IPS DF 19.7 (cell line): ENCODE data around the gene LPAR1.

Experiments
- DNase-seq: peaks from one replicate; pipeline ENCODE4 v3.0.0-alpha.2; 2013; ENCODE audit warnings: low read depth, low spot score

LPAR1 gene

DNA sequence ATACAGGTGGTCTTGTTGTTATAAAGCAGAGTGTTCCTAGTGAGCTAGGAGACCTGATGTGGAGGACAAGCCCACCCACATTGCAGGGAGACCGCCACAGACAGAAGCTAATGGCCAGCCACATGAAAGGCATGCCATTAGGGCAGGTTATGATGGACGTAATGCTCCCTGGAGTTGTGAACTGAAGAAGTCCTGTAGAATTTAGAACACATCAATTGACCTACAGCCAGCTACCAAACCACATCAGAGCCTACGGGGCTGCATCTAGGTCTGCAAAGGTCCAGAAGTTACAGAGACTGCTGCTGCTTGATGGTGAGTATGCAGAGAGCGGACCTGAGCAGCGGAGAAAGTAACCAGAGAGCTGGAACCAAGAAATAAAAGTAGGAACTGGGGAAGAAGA lies 116.6 kb downstream of the LPAR1 start:
- DNase-seq: no peak

DNA sequence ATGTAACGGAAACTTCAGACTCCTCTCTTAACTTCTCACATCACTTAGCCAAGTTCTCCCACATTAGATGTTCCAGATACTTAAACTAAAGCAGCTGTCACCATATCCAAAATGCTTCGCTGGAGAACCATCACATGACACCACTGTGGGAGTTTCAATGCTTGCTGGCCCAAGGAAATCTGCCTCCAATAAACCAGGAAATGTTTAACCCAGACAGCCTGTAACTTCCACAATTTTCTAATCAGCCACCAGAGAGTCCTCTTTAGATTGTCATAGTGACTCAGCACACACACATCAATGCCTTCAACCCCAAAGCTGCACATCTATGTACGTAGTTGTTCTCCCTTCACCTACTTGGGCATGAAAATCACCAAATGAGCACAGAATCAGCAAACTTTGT lies 118.7 kb downstream of the LPAR1 start:
- no peak for DNase-seq

DNA sequence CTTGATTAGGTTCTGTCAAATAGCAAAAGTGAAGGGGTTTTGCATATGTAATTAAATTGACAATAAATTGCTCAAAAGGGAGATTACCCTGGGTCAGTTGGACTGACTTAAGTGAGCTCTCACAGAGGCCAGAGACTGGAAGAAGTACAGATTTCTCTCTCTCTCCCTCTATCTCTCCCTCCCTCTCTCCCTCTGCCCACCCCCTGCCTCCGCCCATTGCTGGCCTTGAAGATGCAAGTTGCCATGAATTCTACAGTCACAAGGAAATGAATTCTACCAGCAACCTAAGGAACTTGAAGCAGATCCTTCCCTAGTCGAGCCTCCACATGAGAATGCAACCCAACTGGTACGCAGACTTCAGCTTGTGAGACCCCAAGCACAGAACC lies 119.2 kb downstream of the LPAR1 start:
- DNase-seq: no peak

DNA sequence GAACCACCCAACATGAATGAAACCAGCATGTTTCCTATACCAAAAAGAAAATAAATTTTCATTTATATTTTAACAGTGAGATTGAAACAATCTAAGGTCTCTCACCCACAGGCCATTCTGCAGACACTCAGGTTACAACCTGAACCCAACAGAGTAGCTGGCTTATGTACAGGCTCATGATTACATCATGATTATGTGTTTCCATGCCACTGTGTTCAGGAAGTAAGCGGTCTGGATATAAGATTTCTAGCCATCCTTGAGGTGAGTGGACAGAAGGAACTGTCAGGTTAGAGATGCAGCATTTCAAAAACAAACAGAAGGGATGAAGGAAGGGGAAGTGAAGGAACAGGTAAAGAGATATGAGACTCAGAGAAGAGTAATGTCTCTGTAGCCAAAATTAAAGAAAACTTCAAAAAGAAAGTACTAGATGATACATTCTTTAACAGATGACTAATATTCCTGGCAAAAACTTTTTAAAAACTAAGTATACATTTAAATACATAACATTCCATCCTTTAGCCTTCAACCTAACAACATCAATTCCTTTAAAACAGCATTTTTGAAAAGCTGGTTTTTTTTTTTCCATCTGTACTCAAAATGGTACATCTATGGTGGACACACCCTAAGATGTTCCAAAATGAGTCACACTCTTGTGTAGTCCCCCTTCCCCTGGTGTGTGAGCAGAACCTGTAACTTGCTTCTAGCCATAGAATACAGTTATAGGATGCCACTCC lies 119.8 kb downstream of the LPAR1 start:
- DNase-seq: no peak

DNA sequence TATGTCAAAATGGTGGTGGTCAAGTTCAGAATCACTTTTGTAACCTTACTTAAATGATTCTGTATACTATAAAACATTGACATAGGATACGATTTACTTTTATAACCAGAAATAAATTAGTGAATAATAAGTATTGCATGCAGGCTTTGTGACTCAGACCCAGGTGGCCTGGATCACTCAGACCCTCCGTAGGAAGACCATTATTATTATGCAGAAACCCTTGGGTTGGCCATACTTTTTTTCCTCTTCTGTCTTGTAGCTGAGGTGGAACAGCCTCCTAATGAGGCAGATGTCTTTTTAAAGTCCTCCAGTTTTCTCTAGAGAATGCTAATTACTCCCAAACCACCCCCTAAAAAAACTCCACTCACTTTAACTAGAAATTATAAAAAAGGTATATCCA lies 121.9 kb downstream of the LPAR1 start:
- no peak for DNase-seq

DNA sequence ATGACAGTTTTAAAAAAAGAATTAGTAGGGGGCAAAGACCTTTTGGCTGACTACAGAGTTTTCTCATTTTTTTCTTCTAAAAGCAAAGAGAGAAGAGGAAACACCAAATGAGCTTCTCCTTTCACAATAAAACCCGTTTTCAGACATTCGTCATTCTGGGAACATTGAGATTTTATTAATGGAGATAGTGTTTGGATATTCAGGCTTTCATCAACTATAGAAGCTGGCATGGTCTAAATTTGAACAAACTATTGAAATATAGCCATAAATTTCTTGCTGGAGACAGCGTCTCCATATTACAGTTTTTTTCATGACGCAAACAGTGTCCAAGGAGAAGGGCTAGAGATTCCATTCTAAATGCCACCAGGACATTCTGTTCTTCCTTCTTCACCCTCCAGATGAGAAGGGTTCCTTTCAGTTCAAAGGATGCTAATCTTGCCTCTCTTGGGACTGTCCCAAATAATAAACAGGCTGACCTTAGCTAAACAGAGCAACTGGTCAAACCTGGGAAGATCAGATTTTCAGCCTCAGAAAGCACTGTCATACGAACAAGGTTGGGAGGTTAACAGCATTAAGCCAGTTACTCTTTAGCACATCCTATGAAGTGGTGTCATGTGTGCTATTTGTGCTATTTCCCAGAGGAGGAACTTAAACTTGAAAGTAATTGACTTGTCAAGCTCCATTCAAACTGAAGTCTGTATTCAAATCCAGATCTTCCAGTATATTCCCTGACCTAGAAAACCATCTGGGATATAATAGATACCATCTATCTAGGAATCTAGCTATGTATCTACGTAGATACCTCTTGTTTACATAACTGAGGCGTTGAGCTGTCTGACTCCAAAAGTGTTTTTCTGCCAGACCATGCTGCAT lies 125.6 kb downstream of the LPAR1 start:
- no peak for DNase-seq

DNA sequence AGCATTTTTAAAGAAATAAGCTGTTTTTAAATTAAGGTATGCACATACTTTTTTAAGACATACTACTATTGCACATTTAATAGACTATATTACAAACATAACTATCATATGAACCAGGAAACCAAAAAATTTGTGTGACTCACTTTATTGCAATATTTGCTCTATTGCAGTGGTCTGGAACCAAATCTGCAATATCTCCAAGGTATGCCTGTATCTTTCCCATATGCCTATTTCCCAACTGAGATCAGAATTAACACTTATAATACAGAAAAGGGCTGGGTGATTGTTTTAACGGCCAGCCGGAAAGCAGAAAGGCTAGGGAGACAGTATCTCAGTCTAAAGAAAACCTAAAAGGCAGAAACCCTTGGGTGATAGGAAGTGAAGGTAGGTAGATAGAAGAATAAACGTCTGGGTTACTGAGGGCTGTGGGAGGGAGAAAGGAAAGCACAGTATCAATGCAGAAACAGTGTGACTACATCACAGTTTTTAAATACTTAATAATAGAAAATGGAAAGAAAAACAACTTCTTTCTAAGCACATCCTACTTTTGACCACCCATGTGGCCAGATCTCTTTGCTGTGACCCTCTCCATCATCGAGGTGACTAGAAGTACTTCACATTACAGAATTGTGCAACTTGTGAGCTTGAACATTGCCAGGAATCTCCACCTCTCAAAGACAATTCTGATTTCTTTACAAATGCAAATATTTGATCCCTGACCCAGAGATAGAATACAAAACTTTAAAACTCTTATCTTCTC lies 126.4 kb downstream of the LPAR1 start:
- no peak for DNase-seq

DNA sequence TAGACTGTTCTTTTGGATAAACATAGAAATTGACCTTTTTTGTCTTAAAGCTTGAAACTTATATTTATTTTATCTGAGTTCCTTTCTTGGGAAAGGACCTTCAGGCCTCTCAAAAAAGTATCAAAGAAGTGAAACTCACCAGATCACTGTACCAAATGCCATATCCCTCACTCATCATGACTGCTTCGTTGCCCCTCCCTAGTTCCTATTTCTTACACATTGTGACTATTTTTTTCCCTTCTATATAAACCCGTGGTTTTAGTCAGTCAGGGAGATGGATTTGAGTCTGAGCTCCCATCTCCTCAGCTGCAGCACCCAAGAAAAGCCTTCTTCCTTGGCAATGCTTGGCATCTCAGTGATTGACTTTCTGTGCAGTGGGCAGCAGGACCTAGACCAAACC lies 129.4 kb downstream of the LPAR1 start:
- no peak for DNase-seq

DNA sequence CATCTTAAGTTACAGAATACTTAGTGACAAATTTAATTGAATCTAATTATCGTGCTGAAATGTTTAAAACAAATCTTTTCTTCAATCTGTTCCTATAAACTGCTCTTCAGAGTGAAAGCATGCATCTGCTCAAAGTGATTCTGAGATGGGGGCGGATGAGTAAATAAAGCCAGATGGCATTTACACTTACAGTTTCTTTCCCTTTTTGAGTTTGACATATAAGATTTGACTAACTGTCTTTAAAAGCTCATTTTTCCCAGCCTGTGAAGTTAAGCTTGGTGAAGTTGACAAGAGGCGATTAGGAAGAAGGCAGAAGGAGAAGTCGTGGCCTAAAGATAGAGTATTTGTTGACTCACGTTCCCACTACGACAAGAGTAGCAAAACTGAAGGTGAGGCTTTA lies 137.4 kb downstream of the LPAR1 start:
- no peak for DNase-seq

DNA sequence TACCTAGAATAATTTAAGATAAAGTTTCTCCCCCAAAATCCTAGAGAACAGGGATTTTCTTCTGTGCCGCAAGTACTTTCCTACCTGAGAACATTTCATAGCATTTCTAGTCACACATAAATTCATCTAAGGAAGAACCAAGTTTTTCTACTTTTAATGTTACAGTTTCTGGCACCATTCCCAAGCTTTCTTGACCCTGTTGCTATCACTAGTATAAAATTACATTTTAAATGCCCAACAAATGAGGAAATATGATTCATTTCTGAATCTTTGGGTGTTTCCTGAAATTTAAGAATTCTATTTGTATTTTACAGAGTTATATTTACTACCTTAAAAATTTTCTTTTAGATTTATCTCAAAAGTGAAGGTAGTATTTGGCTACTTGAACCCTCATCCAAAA lies 137.8 kb downstream of the LPAR1 start:
- DNase-seq: no peak

DNA sequence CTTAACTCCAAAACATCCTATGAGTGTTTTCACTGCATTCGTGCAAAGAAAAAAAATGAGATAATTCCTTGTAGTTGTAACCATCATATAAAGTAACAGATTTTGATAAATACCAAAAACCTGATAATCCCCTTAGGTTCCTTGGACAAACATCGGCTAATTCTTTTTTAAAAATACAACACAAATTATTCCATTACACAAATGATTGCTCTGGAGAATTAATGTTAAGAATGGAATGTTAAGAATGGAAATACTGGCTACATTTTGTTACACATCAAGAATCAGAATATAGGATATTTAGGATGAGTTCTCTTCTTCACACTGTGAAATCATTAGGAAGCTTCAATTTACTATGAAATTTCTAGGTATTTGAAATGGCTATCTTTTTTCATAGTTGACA lies 139.4 kb downstream of the LPAR1 start:
- no peak for DNase-seq

DNA sequence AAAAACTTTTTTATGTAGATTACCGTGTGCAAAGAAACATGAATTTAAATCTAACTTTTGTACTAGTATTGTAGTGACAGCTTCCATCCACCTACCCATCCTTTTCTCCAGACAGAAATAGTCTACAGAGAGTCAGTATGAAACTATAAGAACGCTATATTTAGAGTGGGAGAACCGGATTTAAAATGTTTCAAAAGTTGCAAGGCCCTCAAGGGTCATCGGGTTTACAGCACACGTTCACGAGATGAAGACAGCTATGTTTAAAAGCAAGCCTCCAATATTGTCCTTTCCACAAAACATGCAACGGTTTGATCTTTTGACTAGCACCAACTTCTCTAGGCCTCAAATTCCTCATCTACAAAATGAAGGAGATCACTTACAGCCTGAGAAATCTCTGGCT lies 139.9 kb downstream of the LPAR1 start:
- no peak for DNase-seq

DNA sequence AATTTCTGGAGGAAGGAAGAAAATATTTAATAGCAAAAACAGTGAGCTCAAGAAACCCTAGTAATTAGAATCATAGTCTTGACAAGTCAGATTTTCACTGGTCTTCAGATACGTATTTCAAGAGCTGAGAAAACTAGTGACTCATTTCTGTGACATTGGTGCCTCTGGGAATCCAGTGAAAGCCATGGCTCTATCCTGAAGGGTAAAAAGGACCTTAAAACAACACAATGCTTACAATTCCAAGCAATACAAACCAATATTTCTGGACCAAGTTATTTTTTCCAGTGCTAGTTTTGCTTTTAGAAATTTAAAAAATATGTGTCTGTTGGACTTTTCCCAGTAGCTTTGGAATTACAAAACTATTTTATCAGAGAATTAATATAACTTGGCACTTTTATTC lies 140.3 kb downstream of the LPAR1 start:
- no peak for DNase-seq

DNA sequence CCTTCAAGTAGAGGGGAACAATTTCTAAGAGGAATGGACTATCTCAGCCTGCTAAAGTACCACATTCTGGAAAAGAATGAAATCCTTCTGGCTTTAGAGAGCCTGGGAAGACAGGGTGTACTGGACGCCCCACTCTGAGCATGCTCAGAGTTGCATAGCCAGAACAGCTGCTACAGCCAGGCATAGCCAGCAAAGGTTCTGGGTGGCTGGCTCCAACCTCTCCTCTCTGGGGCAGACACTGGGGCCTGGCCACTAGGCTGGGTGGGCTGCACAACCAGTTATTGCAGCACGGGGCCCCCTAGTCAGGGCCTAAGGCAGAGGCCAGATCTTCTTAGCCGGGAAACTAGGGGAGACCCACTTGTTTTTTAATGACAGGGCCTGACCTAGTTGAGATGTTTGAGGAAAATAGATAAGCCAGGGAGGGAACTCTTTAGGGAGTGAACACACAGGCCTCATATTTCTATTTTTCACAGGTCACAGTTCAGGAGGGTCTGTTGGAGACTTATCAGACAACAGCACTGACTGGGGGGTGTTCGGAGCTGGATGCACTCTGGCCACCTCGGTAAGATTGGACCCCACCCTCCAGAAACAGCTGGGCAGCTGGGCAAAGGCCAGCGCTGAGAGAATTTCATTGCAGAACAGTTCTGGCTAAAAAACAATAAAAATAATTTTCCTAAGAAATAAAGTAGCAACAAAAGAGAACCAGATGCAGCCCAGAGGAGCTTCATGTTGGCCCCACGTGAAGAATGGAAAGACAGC lies 142.9 kb downstream of the LPAR1 start:
- no peak for DNase-seq

DNA sequence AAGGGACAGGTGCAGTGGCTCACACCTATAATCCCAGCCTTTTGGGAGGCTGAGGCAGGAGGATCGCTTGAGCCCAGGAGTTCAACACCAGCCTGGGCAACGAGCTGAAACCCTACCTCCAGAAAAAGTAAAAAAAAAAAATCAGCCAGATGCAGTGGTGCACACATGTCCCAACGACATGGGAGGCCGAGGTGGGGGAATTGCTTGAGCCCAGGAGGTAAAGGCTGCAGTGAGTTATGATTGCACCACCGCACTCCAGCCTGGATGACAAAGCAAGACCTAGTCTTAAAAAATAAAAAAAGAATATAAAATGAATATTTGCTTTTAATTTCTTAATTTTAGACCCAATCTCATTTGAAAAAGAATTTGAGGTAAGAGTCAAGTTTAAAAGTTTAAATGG lies 143.5 kb downstream of the LPAR1 start:
- no peak for DNase-seq

DNA sequence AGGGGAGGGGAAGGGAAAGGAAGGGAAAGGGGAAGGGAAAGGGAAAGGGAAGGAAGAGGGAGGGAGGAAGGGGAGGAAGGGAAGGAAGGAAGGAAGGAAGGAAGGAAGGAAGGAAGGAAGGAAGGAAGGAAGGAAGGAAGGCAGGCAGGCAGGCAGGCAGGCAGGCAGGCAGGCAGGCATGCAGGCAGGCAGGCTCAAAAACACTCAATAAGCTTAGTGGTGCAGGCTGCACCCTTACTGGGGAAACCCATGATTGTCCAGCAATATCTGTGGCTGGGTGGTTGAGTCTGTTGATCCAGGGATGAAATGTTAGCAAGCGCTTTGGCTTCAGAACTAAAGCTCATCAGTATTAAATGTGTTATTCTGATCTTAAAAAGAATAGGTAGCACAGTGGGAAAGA lies 145.6 kb downstream of the LPAR1 start:
- DNase-seq: no peak

DNA sequence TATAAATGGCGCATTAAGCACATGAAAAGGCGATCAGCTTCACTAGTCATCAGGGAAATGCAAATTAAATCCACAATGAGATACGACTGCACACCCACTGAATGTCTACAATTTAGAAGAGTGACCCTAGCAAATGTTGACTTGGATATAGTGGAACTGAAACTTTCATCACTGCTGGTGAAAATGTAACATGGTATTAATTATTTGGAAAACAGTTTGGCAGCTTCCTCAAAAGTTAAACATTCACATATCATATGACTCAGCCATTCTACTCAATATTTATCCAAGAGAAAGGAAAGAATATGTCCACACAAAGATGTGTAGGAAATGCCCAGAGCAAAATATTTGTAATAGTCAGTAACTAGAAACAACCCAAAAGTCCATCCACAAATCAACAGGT lies 146.5 kb downstream of the LPAR1 start:
- no peak for DNase-seq

DNA sequence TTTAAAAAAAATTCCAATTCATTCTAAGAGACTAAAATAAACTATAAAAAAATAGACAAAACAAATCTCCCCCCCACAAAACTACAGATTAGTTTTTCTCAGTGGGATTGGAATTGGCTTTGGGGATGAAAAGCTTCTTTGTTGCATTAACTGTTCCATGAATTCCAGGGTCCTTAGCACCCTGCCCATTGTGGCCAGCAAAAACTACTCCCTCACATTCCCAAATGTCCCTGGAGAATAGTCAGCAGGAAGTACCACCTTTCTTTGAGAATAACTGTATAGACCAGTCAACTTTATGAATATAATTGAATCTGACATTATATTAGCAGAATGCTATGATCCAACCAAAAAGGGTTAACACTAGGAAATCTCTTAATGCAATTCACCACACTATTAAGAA lies 147.9 kb downstream of the LPAR1 start:
- no peak for DNase-seq

DNA sequence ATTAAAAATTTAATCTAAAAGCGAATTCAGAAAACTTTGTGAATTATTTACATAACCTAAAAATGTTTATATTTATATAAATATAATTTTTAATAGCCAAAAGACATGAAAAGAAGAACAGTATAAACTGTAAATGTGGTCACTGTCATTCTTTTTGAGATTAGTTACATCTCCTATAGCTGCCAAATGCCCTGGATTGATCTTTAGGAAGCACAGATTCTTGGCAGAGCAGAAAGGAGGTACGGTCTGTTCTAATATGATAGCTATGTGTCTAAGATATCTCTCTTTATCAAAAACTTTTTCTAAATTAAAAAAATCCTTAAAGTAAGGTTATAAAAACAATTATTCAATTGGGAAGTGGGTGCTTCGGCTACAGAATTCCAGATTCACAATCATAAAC lies 151.0 kb downstream of the LPAR1 start:
- DNase-seq: no peak

DNA sequence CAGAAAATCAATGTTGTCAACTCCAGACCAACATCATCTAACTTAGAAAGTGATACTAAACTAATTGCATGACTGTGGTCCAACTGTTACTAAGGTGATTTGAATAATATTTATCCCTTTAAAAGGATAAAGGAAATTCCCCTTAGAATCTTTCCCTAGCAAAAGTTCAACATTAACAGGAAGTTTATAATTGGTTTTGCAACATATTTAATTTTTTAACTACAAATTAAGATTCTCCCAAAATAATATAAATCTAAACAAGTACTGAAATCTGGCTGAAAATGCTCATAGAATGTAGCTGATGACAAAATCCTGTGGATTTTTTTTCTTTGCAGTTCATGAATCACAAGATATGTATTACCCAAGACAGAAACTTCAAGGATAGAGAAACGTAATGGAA lies 151.4 kb downstream of the LPAR1 start:
- DNase-seq: no peak

DNA sequence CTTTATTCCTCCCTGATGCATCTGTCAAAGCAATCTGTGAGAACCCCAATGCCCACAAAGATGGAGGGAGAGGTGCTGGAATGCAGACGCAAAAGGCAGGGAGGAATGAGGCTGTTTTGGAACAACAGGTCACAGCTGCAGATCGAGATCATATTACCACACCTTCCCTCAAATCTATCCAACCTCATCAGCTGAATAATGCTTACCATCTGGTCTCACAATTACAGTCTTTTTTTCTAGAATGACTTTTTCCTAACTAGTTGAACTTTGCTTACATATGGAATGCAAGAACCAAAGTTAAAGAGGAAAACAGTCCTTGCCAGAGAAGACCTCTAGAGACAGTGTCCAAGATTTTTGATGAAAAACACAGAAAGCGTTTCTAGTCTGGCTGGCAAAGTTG lies 158.1 kb downstream of the LPAR1 start:
- no peak for DNase-seq

DNA sequence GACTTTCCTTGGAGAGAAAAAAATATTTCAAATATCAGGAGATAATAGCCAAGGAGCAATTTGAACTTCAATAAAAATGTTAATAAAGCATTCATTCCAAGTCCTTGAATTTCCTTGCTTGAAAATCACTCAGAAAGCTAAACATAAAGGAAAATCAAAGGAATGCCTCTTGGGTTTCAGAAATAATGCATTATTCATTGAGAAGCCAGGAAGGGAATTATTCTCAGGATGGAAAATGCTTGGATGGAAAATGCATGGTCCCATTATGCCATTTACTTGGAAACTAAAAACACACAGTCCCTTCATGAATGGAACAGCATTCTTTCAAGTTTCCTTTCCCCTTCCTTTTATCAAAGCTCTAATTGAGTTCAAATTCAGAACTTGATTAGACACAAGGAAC lies 160.9 kb downstream of the LPAR1 start:
- no peak for DNase-seq
